Epithelial cell of esophagus (primary cell): ENCODE results near the gene SLC35G6.

Experiments
- DNase-seq: peaks from one replicate; pipeline ENCODE4 v3.0.0; 2010; ENCODE audit warnings: low read depth
- H3K4me3 ChIP-seq: 2 replicates; pipeline ENCODE4 v1.5.1; 2011; ENCODE audit warnings: mild to moderate bottlenecking, low read length, control low read depth
- TF ChIP-seq, protein P1 (sequence below): IDR thresholded peaks from 2 replicates; pipeline ENCODE4 v1.5.1; 2011; ENCODE audit warnings: low read depth, mild to moderate bottlenecking, low read length, control low read depth, inconsistent platforms; ENCODE audit not compliant: insufficient read depth; ENCODE audit errors: missing control alignments

The SLC35G6 gene

GRCh38 chr17:7493941-7494340 lies 12.7 kb downstream of the SLC35G6 start:
- DNase-seq = no peak
- no peak overlapping the region for H3K4me3 ChIP-seq

DNA sequence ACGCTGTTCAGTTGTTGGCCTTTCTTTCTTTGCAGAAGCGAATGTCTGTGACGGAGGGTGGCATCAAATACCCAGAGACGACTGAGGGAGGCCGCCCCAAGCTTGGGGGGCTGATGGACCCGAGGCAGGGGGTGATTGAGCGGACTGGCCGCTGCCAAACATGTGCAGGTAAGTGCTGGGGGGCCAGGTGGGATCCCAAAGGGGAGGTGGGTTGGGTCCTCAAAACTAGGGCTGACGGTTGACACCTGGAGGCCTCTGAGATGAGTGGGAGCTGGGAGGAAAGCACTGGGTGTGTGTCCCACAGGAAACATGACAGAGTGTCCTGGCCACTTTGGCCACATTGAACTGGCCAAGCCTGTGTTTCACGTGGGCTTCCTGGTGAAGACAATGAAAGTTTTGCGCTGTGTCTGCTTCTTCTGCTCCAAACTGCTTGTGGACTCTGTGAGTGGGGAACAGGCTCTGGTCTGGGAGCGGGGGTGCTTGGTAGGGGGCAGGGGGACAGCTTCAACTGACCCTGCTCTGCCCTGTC lies 14.7 kb downstream of the SLC35G6 start:
- TF ChIP-seq, protein P1, sequence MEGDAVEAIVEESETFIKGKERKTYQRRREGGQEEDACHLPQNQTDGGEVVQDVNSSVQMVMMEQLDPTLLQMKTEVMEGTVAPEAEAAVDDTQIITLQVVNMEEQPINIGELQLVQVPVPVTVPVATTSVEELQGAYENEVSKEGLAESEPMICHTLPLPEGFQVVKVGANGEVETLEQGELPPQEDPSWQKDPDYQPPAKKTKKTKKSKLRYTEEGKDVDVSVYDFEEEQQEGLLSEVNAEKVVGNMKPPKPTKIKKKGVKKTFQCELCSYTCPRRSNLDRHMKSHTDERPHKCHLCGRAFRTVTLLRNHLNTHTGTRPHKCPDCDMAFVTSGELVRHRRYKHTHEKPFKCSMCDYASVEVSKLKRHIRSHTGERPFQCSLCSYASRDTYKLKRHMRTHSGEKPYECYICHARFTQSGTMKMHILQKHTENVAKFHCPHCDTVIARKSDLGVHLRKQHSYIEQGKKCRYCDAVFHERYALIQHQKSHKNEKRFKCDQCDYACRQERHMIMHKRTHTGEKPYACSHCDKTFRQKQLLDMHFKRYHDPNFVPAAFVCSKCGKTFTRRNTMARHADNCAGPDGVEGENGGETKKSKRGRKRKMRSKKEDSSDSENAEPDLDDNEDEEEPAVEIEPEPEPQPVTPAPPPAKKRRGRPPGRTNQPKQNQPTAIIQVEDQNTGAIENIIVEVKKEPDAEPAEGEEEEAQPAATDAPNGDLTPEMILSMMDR = no peak
- no peak overlapping the region for H3K4me3 ChIP-seq
- DNase-seq = no peak

More at GRCh38 chr17:7493941-7494340, 12.7 kb downstream of the SLC35G6 start:
- TF ChIP-seq, protein P1 = no peak

DNA sequence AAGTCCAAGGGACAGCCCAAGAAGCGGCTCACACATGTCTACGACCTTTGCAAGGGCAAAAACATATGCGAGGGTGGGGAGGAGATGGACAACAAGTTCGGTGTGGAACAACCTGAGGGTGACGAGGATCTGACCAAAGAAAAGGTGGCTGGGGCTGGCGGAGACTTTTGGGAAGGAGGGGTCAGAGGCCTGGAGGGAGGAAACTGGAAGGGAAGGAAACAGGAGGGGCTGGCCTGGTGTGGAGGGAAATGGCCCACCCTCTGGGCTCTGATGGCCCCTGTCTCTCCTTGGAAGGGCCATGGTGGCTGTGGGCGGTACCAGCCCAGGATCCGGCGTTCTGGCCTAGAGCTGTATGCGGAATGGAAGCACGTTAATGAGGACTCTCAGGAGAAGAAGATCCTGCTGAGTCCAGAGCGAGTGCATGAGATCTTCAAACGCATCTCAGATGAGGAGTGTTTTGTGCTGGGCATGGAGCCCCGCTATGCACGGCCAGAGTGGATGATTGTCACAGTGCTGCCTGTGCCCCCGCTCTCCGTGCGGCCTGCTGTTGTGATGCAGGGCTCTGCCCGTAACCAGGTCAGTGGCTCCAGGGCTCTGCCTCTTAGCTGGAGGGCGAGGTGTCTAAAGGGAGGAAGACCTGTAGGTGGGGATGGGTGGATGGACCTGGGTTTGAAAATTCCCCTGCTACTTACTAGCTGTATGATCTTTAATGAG lies 15.4 kb downstream of the SLC35G6 start:
- no peak for DNase-seq
- H3K4me3 ChIP-seq = no peak overlapping the region
- TF ChIP-seq, protein P1 = no peak

DNA sequence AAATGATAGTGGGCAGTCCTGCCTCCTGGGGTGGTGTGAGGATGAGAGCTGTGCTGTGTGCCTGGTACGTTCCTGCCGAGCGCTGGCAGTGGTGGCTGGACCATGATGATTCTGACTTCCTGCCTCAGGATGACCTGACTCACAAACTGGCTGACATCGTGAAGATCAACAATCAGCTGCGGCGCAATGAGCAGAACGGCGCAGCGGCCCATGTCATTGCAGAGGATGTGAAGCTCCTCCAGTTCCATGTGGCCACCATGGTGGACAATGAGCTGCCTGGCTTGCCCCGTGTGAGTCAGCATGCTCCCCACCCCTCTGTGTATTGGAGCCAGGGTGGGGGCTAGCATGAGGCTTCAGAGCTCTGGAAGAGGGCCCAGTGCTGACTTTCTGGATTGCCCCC lies 16.0 kb downstream of the SLC35G6 start:
- no peak for DNase-seq

GRCh38 chr17:7497636-7498035 lies 16.4 kb downstream of the SLC35G6 start:
- no peak for DNase-seq
- H3K4me3 ChIP-seq = no peak overlapping the region
- TF ChIP-seq, protein P1 = no peak

More for the DNA sequence above, 16.0 kb downstream of the SLC35G6 start:
- TF ChIP-seq, protein P1 = no peak
- H3K4me3 ChIP-seq = no peak overlapping the region

GRCh38 chr17:7499161-7499560 lies 17.9 kb downstream of the SLC35G6 start:
- H3K4me3 ChIP-seq = no peak overlapping the region
- TF ChIP-seq, protein P1 = no peak
- no peak for DNase-seq

- no peak for DNase-seq
- no peak overlapping the region for H3K4me3 ChIP-seq
- TF ChIP-seq, protein P1 = no peak
Measured at GRCh38 chr17:7501729-7502128, 20.5 kb downstream of the SLC35G6 start.
